Prostate gland (tissue), 2 donors: ENCODE measurements around the gene PAPLN.

ENCODE experiments used
- POLR2AphosphoS5 ChIP-seq: sonication (generic); formaldehyde crosslinking; IDR thresholded peaks from one replicate; pipeline ENCODE4 v1.6.1; 2017; ENCODE audit warnings: antibody characterized with exemption
- TF ChIP-seq, protein P1 (sequence below), 4 experiments: fragments of 200-600 bp in 2 of 4; fragments of 450-650 bp in 2 of 4; sonication (generic) in 2 of 4; IDR thresholded peaks; 1 replicate in 3 of 4; 2 replicates in 1 of 4; pipeline ENCODE4 v1.5.1; 2016 to 2019; ENCODE audit warnings: antibody characterized with exemption in 4 of 4, mild to moderate bottlenecking in 2 of 4, moderate library complexity in 2 of 4

DNA sequence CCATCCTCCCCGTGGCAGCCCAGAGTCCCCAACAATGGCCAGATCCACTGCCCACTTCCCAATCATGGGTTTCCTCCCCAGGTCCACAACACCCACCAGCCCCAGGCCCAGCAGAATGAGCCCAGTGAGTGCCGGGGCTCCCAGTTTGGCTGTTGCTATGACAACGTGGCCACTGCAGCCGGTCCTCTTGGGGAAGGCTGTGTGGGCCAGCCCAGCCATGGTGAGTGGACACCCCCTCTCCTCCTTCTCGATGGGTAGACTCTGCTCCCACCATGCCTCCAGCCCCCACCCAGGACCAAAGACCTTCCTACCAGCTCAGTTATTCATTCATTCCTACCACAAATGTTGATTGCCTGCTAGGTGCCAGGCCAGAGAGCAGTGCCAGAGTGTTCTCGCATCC, 23.8 kb downstream of the PAPLN start:
- TF ChIP-seq, protein P1, sequence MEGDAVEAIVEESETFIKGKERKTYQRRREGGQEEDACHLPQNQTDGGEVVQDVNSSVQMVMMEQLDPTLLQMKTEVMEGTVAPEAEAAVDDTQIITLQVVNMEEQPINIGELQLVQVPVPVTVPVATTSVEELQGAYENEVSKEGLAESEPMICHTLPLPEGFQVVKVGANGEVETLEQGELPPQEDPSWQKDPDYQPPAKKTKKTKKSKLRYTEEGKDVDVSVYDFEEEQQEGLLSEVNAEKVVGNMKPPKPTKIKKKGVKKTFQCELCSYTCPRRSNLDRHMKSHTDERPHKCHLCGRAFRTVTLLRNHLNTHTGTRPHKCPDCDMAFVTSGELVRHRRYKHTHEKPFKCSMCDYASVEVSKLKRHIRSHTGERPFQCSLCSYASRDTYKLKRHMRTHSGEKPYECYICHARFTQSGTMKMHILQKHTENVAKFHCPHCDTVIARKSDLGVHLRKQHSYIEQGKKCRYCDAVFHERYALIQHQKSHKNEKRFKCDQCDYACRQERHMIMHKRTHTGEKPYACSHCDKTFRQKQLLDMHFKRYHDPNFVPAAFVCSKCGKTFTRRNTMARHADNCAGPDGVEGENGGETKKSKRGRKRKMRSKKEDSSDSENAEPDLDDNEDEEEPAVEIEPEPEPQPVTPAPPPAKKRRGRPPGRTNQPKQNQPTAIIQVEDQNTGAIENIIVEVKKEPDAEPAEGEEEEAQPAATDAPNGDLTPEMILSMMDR (IDR thresholded peaks at IDR 0.05): no peak
- no peak for TF ChIP-seq POLR2AphosphoS5
